KG1 (cell line): ENCODE measurements around the gene C2CD3.
"Not testable (repeated sequence)": the region's sequence is repeated elsewhere in the genome, so short reads cannot be mapped to it uniquely, and the experiment has no call there.

ENCODE experiments used
- DNase-seq: peaks from one replicate; lab custom pipeline; 2025; lab: John Stamatoyannopoulos, UW

C2CD3 gene

DNA sequence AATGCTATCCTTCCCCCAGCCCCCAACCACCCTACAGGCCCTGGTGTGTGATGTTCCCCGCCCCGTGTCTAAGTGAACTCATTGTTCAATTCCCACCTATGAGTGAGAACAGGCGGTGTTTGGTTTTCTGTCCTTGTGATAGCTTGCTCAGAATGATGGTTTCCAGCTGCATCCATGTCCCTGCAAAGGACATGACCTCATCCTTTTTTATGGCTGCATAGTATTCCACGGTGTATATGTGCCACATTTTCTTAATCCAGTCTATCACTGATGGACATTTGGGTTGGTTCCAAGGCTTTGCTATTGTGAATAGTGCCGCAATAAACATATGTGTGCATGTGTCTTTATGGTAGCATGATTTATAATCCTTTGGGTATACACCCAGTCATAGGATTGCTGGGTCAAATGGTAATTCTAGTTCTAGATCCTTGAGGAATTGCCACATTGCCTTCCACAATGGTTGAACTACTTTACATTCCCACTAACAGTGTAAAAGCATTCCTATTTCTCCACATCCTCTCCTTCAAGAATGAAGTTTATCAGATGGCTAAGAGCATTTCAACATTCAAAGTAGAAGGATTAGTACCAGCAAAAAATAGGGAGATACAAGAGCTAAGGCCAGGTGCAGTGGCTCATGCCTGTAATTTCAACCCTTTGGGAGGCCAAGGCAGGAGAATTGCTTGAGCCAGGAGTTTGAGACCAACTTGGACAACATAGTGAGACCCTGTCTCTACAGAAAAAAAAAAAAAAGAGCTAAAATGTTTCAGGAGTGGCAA, 50.4 kb downstream of the C2CD3 start:
- not testable (repeated sequence) for DNase-seq

DNA sequence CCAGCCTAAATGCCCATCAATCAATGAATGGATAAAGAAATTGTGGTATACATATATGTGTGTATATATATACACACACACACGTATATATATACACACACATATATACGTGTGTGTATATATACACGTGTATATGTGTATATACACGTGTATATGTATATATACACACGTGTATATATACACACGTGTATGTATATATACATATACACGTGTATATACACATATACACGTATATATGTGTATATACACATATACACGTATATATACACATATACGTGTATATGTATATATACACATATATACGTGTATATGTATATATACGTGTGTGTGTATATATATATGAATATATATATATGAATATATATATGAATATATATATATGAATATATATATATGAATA, 54.1 kb downstream of the C2CD3 start:
- no peak for DNase-seq

DNA sequence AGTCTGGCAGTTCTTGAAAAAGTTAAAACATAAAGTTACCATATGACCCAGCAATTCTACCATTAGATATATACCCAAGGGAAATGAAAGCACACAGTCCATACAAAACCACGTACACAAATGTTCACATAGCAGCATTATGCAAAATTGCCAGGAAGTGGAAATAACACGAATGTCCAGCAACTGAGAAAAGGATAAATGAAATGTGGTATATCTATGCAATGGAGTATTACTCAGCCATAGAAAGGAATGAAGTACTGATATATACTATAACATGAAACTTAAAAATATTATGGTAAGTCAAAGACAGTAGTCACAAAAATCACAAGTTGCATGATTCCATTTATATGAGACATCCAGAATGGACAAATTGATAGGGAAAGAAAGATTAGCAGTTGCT, 57.9 kb downstream of the C2CD3 start:
- no peak for DNase-seq

DNA sequence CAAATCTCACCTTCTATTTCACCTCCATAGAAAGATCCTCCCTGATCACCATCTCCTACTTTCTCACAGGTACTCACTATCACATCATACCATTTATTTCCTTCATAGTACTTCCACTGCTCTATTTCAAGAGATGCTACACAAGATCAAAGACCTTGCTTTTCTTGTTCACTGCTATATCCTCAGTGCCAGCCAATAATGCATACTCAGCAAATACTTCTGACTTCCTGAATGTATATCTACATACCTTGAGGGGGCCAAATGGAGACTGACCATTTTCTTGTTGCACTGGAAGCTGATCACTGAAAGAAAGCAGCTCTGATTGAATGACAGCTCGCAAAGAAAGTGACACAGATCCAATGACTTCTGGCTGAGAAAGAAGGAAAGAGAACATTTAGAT, 64.7 kb downstream of the C2CD3 start:
- no peak for DNase-seq

DNA sequence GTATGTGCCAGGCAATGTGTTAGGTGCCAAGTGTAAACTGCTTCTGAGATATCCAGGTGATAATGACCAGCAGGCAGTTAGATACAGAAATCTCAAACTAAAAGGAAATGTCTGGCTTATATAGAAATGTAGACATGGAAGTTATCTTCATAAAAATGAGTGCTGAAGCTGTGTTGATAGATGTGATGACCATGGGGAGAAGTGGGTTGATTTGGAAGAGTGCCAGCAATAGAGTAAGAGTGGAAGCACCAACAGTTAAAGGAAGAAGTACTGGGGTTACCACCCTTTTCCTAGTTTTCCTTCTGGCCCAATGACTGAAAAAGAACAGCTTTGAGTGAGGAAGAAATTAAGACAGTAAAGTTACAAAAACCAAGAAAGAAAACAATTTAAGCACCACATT, 68.5 kb downstream of the C2CD3 start:
- DNase-seq: no peak

DNA sequence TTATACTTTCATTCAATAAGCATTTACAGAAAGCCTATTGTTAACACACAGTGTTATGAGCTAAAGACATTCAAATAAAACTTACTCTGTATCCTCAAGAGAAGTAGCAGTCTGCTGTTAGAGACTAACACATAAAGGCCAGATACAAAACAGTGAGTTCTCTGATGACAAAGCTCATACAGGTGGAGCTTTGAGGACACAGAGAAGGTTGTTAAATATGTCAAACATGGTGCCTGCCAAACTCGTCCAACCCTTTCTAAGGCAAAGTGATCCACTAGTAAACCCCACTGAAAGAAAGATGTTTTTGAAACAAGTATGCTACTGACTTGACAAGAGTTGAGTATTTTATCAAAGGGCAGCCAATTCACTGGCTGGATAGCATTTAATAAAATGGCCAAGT, 70.1 kb downstream of the C2CD3 start:
- DNase-seq: no peak

DNA sequence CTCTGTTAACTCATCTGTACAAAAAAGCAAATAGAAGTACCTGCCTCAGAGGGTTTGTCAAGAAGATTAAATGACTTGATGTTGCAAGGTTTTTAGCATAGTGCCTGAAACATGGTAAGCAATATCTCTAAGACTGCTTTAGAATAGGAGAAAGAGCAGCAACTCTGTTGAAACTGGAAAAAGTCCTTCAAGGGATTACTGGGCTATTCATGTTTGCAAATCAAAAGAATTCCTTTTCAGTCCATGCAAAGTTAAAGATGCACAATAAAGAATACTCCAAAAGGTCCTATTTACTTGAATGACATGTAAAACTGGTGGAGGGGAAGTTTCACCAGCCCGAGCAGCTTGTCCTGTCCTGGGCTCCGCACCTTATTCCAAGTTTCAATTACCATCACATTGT, 70.6 kb downstream of the C2CD3 start:
- DNase-seq: no peak

DNA sequence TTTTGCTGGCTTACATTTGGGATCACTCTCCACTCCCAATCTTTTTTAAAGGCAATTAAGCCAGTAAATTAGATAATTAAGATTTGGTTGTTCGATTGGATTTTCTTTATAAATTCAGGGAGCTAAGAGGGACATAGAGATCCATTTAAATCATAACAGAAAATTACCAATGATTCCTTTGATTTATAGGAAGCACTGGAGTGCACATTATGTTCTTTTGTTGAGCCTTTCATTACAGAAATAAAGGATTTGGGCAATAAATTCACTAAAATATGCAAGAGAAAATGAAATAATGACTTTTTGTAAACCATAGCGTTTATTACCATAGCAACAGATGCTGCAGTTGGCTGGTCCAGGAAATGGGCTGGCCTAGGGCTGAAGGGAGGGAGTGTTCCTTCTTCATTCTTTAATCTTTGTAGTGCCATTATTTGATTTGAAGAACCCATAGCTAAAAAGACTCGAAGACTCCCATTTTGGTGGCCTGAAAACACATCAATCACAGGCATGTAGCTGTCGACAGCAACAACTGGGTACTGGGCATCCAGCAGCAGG, 73.0 kb downstream of the C2CD3 start:
- no peak for DNase-seq

DNA sequence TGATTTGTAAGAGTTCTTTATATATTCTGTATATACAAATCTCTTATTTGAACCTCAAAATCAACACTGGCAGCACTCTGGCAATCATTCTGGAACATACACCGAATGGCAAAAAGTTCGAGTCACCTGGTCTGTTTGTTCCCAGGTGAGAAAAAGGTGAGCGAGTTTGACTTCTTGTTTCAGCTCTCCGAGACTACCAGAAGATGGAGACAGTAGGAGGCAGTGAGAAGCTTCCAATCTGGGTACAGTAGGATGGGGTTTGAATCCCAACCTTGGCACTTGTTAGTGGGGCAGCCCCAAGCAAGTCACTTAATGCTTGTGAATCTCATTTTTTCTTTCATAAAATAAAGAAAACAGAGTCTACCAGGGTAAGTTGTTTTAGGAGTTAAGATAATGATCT, 76.4 kb downstream of the C2CD3 start:
- DNase-seq: no peak

DNA sequence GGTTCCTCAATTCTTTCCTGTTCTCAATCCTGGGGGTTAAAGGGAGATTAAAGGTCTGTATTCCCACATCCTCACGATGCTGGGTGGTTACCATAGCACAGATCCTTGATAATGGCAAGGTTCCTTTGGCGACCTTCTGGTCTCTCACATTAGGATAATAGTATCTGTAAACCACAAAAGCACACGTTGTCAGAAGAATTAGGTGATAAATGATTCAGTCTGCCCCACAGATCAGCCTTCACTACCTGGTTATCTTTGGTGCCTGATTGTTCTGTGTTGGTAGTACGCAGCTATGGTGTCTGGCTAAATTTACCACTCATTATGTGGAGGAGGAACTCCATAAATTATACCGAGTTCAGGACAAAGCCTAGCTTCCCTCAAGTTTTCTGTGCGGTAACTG, 78.4 kb downstream of the C2CD3 start:
- no peak for DNase-seq

DNA sequence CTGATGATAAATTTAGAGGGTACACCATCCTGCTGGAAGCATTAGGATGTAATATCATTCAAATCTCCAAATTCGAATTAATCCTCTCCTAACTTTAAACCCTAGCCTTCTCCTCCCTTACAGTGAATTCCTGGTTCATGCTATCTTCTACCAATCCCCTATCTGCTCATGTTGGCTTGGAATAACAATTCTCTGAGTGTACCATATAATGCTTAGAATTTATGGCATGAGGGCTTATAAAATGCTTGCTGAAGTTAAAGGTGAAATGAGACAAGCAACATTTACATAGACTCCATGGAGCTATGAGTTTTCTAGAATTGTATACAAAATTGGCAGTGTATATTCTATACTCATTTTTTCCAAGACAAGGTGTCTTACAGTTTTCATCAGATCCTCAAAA, 79.3 kb downstream of the C2CD3 start:
- DNase-seq: no peak

DNA sequence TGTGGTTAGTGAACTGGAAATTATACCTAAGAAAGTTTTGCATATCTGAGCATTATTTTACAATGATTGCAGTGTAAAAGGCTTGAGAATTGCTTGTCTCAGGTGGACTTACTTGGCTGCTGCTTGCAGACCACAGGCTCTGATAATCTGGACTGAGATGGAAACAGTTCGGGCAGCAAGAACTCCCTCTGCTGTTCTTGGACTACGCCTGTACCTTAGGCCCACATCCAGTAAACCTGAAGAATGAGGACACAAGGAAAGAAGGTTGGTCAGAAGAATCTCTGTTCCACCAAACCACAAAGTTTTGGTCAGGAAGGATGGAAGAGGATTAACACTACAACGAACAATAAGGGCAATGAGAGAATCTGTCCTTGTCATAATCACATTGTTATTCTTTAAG, 80.1 kb downstream of the C2CD3 start:
- no peak for DNase-seq

DNA sequence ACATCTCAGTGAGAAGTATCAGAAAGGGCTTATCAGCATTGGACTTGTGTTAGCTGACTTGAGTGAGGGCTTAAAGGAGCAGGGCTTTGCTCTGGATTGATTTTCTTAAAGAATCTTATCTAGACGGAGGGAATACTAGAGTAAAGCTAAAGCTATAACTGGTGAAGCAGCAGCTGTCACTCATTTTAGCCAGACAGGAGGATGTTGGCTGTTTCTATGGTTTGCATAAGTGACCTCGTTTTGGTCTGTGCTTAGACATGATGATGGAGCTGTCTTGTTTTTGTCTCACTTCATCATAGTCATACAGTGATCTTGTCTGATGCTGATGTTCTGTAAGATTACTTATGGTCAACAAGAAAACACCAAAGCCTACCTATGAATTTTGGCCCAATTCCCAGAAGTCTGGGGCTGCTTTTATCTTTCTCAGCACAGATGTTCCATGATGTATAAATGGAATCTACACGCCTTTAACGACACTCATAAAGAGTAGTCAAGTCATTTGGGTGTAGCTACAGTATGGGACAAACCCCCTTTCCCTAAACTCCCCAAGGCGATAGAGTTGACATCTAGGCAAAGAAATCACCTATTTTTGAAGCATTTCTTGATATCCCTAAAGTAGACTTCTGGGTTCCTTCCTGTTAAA, 84.4 kb downstream of the C2CD3 start:
- DNase-seq: no peak

DNA sequence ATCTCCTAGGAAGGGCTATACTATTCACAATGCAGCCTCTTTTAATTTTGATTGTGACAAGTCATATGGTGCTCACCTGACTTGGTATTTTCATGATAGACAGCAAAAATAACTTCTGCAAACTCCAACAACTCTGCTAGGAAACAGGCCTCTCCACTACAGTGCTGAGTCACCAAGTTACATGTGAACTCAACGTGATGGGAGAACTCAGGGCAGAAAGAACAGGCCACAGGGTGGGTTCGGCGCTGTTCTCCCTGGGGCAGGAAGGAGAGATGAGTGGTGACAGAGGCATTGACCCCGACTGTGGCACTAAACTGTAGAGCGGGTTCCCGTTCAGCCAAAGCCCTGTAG, 85.3 kb downstream of the C2CD3 start:
- DNase-seq: no peak

DNA sequence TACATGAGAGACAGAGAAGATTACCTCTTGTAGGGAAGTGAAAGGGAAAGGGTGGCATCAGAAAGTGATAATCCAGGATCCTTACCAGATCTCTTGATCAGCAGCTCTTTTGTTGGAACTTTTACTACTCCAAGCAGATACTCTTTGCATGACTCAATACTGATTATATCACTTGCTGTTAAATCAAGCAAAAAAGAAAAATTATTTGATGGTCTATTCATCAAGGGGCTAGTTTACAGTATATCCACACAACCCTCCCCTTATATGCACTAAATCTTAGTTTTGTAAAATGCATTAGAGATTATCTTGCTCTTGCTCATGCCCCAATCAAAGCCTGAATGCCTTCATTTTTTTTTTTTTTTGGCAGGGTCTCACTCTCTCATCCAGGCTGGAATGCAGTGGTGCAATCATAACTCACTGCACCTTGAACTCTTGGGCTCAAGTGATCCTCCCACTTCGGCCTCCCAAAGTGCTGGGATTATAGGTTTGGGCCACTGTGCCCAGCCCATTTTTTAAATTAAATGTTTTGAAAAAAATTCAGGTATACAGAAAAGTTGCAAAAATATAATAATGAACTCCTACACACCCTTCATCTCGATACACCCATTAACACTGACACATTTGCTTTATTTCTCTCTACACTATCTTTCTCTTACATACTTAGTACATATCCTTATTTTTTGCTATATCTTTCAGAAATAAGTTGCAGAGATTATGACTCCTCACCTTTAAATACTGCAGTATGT, 85.8 kb downstream of the C2CD3 start:
- no peak for DNase-seq

DNA sequence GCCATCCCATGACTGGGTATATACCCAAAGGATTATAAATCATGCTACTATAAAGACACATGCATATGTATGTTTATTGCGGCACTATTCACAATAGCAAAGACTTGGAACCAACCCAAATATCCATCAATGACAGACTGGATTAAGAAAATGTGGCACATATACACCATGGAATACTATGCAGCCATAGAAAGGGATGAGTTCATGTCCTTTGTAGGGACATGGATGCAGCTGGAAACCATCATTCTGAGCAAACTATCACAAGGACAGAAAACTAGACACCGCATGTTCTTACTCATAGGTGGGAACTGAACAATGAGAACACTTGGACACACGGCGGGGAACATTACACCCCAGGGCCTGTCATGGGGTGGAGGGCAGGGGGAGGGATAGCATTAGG, 86.9 kb downstream of the C2CD3 start:
- DNase-seq: not testable (repeated sequence)

DNA sequence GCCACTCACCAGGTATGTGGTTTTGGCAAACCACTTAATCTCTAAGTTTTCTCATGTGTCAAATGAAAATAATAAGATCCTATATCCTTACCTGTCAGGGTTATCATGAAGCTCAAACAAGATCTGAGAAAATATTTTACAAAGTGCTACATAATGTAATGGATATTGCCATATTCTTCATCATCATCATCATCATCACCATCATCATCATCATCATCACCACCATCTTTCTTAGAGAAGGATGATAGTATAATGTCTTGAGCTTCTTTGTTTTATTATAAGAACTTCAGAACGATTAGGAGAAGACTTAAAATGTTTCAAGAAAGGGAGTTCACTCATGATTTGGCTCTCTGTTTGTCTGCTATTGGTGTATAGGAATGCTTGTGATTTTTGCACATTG, 89.4 kb downstream of the C2CD3 start:
- no peak for DNase-seq

DNA sequence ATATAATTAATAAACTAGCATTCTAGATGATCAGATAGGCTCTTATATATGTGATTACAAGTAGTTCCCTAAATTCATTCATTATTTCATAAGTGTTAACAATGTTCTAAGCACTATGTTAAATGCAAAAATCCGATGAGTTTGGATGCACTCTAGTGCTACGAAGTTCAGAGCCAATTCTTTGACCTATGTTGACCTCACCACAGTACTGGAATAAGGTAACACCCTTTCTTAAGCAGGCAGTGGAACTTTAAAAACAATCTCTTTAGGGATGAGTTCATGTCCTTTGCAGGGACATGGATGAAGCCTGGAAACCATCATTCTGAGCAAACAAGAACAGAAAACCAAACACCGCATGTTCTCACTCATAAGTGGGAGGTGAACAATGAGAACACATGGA, 93.6 kb downstream of the C2CD3 start:
- DNase-seq: no peak

DNA sequence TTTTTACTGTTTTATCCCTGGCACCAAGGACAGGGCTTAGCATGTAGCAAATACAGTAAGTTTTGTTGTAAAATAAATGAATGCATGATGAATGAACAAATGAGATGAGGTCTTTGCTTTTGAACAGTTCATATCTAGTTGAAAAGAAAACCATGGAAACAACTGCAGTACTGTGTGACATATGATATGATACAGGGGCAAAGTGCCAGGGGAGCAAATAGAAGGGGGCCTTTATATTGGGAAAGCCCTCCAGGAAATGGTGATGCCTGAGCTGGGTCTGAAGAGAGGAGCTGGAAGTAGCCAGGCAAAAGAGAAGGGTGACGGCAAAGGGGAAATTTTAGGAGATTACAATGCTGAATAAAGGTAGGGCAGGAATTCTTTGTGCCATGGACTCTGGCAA, 98.1 kb downstream of the C2CD3 start:
- no peak for DNase-seq

DNA sequence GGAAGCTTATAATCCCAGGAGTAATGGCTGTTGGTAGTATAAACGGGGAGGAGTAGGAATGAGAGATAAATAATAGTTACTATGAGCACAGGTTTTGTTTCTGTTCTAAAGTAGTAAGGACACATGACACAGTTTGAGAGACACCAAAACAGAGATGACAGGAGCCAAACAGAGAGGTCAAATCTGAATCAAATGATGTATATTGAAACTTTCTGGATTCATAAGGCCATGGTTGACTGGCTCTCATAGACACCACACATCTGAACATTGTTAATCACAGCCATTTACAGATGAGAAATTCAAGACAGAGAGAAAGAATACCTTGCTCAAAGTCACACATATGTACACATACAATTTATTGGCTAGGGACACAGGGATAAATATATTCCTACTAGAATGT, 98.5 kb downstream of the C2CD3 start:
- no peak for DNase-seq

DNA sequence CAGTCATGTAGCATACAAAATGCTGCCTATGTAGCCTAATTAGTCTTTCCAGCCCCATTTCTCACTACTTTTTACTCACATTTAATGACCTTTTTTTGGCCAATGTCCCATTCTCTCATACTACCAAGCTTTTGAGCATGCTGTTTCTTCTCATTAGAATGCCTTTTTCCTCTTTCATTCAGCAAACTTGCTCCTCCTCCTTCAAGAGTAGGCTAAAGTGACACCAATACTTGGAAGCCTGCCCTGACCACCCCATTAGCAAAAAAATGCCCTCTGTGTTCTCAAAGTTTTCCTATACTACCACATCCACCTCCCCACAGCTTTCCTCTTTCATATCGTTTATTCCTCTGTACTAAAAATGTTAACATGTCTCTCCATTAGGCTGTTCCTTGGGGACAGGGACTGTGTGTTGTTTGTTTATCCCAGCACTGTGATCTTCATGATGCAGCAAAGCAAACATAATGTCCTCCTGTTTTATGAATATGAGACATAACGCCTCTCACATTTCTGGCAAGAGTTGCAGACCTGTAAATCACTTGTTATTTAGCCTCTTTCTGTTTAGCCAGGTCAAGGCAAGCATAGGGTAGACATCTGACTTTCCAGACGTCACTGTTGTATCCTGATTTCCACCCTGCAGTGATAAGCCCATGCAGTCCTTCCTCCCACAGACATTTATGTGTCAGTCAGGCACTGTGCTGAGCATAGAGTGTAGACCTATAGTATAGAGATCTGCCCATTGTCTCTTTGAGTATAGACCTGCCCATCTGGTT, 99.9 kb downstream of the C2CD3 start:
- no peak for DNase-seq
